ENCODE results near the gene ANKRD33B.
"Not testable (repeated sequence)": the region's sequence is repeated elsewhere in the genome, so short reads cannot be mapped to it uniquely, and the experiment has no call there.

ANKRD33B gene

DNA sequence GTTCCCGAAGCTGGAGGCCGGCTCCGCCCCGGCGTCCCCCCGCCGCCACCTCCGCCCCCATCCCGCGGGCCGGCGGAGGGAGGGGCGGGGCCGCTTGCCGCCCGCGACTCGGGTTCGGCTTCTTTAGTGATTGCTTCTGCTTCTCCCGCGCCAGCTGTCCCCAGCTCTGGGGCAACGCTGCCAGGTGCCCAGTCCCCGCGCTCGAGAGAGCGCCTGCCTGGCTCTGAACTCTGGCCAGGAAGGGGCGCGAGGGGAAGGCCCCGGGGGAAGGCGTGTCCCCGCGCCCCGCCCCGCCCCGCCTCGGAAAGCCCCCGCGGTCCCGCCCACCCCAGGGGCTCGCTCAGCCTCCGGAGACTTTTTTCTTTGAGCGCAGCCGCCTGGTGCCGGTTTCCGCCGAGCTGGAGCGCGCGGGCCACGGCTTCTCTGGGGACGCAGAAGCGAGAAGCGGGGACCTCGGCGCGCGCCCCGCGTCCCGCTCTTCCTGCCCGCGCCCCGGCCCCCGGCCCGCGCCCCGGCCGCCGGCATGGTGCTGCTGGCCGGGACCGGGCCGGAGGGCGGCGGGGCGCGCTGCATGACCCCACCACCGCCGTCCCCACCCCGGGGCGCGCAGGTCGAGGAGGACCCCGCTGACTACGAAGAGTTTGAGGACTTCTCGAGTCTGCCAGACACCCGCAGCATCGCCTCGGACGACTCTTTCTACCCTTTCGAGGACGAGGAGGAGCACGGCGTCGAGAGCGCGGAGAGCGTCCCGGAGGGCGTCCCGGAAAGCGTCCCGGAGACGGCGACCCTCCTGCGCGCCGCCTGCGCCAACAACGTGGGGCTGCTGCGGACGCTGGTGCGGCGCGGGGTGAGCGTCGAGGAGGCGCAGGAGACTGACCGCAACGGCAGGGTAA, at the start of gene ANKRD33B:
TSS of gene ANKRD33B (plus strand) at position 126 of the 893 bp plus-strand sequence. CDS start at position 524, 398 bp downstream.
- DNase-seq (ENCODE audit: low read depth in 3 of 3, low spot score in 1 of 3), result peak; percentile 49 to 72 (median 62)

DNA sequence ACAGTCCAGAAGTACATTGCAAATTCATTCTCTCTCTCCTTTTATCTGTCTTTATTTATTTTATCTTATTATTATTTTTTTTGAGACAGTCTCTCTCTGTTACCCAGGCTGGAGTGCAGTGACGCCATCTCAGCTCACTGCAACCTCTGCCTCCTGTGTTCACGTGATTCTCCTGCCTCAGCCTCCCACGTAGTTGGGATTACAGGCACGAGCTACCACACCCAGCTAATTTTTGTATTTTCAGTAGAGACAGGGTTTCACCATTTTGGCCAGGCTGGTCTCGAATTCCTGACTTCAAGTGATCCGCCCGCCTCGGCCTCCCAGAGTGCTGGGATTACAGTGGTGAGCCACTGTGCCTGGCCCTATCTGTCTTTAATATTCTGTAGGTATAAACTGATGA, 49.3 kb upstream of the ANKRD33B start:
- not testable (repeated sequence) for DNase-seq (ENCODE audit: low read depth in 3 of 3, low spot score in 1 of 3)

DNA sequence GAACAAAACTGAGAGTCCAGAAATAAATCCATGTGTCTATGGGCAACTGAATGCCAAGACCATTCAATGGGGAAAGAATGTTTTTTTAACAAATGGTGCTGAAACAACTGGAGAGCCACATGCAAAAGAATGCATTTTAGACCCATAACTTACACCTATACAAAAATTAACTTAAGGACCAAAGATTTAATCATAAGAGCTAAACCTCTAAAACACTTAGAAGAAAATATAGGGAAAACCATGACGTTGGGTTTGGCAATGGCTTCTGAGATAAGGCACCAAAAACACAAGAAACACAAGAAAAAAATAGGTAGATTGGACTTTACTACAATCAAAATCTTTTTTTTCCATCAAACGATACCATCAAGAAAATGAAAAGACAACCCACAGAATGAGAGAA, 48.4 kb upstream of the ANKRD33B start:
- DNase-seq (ENCODE audit: low read depth in 3 of 3, low spot score in 1 of 3), result no peak

DNA sequence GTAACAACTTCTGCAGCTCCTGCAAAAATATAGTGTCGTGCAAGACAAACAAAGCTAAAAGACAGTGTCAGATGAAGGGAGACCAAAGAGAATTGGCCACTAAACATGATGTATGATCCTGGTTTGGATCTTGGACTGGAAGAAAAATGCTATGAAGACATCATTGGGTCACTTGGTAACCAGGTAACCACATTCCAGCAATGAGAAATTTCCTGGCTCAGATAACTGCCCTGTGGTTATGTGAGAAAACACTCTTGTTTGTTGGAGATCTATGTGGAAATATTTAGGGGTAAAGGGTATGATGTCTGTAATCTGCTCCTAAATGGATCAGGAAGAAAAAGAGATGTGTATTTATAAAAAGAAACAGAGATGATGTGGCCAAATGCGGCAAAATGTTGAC, 45.5 kb upstream of the ANKRD33B start:
- no peak for DNase-seq (ENCODE audit: low read depth in 3 of 3, low spot score in 1 of 3)

DNA sequence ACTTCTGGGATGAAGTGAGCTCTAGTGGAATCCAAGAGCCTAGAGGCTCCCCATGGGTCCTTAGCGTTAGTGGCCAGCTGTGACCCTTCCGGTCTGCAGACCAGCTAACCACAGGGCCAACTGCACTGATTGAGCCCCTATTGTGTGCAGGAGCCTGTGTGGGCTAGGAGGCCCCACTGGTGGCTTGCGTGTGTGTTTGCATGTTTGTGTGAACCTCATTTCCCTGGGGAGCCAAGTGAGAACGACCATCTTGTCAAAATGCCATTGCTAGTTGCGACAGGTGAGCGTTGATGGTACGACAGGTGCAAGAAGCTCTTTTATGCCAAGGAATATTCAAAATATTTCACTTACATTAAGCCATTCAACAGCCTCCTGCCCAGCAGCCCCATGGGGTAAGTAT, 44.1 kb upstream of the ANKRD33B start:
- no peak for DNase-seq (ENCODE audit: low read depth in 3 of 3, low spot score in 1 of 3)

DNA sequence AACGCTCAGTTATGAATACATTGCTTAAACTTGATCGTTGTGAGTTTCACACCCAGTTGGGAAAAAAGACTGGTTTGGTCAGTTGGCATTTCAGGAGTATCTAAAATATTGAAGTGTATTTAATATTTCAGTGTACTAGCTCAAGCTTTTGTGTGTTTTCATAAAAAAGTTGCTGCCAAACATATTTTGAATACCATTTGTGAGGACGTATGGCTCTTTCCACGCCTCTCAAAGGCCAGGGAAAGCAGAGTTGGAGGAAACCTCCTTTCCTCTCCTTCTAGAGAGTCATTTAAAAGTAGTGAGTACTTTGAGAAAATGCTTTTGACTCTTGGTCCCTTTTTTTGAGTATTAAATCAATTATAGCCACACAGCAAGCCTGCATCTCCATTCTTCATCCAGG, 43.2 kb upstream of the ANKRD33B start:
- no peak for DNase-seq (ENCODE audit: low read depth in 3 of 3, low spot score in 1 of 3)

DNA sequence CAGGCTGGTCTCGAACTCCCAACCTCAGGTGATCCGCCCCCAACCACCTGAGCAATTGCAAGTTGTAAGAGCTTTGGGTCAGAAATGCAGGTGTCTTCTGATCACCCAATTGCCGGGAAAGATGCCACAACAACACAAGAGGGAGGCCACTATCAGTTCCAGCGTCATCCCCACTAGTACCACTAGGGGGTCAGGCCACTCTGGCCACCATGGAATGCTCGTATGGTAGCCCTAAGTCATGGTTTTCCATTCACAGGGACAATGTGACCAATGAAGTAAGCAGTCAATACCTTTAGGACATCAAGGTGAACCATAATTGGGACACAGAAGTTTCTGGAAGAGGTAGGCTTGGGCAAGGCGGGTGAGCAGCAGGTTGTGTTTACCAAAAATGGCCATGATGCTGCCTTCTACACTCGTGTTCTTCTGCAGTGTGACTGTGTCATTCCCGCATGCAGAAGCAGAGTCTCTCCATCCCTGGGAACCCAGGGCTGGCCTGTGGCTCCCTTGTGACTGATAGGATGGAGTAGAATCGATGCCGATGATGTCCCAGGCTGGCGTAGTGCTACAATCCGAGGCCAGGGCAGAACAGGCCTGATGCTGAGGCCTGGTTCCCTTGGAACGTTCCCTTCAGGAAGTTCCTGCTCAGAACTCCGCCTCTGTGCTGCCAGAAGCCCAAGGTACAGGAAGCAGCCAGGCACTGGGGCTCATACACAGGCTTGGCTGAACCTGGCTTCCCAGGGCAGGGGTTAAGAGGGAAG, 42.2 kb upstream of the ANKRD33B start:
- no peak for DNase-seq (ENCODE audit: low read depth in 3 of 3, low spot score in 1 of 3)

DNA sequence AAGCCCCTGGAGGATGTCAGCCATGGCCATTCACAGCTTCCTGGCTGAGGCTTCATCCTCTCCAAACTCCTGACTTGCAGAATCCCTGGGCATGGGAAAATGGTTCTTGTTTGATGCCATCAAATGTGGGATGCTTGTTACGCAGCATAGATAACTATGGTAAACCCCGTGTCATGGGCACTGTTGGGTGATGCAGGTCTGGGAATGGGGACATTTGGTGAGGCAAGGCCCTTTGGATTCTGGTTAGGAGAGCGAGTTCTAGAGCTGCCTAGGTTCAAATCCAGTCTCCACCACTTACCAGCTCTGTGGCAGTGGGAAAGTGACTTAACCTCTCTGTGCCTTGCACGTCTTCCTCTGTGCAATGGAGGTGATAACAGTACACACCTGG, 41.7 kb upstream of the ANKRD33B start:
- DNase-seq (ENCODE audit: low read depth in 3 of 3, low spot score in 1 of 3), result no peak

DNA sequence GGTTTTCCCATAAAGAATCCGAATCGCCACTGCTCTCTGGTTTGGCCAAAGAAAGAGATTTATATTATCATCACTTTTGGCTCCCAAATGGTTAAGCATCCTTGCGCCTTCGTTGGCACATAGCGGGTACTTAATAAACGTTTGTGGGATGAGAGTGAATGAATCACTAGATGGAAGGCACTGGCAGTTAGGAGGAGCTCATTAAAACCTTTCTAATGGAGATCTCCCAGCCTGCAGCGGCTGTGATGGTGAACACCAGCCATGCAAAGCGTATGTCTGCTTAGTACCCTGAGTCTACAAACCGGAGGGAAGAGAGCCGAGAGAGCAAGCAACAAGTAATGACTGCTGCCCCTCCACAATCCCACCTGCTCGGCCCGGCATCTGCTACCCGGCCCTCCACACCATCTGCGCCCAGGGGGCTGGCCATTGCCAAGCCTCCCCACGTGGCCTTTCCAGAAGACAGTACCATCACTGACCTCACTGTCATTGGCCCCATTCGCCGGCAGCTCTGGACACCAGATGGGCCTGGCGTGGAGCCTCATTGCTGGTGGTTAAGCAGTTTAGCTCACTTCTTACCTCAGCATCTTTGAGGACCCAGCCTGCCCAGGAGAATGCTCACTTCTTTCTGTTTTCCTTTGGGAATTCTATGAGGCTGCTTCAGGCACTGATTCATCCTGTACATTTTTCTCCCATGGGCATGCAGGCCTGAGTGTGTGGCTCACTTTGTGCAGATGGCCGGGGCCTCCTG, 39.3 kb upstream of the ANKRD33B start:
- DNase-seq (ENCODE audit: low read depth in 3 of 3, low spot score in 1 of 3), result no peak

DNA sequence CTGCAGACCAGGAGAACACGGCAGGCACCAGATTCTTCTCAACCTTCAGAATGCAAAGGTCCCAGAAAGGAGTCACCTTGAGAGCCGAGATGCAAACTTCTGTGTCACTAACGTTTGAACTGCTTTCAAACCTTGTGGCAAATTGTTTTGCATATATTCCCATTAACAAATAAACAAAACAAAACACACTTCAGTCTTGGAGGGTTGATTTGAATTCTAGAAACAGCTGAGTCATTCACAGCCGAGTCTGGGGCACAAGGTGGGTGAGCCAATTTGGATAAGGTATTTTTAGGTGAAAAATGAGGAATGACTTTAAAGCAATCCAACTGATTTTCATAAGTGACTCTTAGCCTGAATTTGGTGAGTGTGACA, 38.8 kb upstream of the ANKRD33B start:
- no peak for DNase-seq (ENCODE audit: low read depth in 3 of 3, low spot score in 1 of 3)

DNA sequence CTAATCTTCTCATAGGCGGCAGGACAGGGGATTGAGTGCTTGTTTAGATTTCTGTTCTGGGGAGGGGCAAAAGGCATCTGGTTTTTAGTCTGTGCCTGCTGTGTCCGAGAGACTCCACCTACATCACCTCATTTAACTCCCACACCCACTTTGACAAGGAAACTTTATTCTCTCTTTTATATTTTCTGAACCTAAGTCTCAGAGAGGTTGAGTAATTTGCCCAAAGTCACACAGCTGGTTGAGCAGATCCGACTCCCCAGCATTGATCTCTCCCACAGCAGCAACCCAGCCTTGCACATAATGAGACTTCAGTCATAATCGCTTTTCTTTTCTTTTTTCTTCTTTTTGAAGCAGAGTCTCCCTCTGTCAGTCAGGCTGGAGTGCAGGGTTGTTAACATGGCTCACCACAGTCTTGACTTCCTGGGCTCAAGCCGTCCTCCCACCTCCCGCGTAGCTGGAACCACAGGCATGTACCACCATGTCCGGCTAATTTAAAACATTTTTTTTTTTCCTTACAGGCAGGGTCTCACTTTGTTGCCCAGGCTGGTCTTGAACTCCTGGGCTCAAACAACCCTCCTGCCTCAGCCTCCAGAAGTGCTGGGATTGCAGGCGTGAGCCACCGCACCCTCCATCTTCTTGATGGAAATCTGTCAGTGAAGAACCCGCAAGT, 36.5 kb upstream of the ANKRD33B start:
- DNase-seq (ENCODE audit: low read depth in 3 of 3, low spot score in 1 of 3), result no peak

DNA sequence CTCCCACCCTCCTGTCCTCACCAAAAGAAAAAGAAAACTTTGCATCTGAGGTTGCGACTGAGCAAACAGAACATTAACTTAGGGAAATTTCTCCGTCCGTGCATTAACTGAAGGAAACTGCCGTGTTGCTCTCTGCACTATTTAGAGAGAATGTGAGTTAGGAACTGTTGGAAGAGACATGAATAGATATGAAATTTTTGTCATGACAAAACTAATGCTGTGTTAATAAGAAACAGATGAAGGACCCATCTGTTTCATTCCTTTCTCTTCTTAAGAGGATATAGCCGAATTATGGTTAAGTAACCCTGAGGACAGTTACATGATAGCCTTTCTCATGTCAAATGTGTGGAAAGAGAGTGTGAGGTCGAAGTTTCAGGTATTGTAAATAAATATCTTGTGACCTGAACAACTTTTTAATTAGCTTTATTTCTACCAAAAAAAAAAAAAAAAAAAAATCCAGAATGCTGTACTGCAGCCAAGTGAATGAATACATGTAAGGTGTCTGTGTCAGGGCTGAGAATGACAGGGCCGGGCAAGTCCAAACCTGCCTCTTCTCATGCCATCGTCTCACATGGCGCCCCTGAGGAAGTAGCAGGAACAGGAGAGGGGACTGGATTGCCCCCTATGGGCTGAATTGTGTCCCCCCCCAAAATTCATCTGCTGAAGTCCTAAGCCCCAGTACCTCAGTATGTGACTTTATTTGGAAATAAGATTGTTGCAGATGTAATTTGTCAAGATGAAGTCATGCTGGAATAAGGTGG, 35.6 kb upstream of the ANKRD33B start:
- no peak for DNase-seq (ENCODE audit: low read depth in 3 of 3, low spot score in 1 of 3)

DNA sequence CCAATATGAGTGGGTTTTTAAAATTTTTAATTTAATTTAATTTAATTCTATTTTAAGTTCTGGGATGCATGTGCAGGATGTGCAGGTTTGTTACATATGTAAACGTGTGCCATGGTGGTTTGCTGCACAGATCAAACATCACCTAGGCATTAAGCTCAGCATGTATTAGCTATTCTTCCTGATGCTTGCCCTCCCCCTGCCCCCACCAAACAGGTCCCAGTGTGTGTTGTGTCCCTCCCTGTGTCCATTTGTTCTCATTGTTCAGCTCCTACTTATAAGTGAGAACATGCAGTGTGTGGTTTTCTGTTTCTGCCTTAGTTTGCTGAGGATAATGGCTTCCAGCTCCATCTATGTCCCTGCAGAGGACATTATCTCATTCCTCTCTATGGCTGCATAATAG, 35.0 kb upstream of the ANKRD33B start:
- DNase-seq (ENCODE audit: low read depth in 3 of 3, low spot score in 1 of 3), result no peak

DNA sequence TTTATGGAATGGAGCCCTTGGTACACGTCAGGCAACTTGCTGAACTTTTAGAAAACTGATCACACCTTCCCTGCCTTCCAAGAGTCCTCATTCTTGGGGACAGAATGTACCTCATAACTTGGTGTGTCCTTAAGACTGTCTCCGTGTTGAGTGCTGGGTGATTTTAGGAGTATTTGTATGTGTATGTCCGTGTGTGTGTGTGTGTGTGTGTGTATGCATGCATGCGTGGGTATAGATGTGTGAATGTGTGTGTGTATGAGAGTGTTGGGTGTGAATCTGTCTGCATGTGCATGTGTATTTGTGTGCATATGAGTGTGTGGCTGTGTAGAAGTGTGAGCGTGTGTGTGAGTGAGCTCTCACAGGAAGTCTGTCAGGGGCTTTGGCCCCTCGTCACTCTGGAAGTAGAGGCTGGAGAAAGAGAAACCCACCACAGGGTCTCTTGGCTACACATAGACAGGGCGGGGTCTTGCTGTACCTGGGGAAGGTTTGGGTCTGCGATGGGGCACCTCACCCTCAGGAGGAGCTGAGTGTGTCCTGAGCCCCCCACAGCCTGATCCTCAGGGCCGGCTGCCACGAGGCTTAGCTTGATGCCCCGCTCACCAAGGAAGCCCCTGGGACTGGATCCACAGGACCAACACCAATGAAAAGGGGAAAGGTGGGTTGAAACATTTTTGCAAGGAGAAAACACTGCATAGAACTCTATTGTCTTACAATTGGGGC, 33.1 kb upstream of the ANKRD33B start:
- DNase-seq (ENCODE audit: low read depth in 3 of 3, low spot score in 1 of 3), result no peak

DNA sequence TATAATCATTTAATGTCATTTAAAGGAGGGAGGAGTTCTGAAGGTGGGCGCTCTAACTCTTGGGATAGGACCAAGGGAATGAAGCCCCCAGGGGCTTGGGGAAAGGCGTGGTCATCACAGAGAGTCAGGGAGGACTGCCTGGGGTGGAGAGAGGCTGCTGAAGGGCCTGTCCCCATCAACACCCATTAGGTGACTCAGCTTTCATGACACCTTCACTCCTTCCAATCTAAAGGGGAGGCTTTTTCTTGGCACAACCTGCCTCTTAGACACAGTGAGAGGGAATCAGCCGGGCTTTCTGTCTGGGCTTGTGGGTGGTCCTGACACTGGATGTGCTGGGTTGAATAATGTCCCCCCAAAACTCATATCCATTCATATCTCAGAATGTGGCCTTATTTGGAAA, 31.4 kb upstream of the ANKRD33B start:
- no peak for DNase-seq (ENCODE audit: low read depth in 3 of 3, low spot score in 1 of 3)

DNA sequence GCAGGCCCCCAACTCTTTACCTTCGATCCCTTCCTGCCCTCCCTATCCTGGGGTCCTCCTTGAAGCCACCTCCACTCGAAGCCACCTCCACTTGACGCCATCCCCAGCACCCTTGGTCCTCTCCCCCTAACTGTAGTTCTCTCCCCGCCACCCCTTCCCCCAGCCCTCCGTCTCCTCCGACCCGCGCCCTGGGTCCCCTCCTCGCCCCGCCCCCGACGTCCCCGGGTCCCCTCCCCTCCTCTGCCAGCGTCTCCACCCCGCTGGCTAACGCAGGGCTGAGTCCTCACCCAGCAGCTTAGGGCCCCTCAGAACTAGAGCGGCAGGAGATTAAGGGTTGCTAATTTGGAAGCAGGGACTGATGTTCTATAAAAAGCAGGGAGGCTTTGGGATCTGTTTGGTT, 30.6 kb upstream of the ANKRD33B start:
- no peak for DNase-seq (ENCODE audit: low read depth in 3 of 3, low spot score in 1 of 3)

DNA sequence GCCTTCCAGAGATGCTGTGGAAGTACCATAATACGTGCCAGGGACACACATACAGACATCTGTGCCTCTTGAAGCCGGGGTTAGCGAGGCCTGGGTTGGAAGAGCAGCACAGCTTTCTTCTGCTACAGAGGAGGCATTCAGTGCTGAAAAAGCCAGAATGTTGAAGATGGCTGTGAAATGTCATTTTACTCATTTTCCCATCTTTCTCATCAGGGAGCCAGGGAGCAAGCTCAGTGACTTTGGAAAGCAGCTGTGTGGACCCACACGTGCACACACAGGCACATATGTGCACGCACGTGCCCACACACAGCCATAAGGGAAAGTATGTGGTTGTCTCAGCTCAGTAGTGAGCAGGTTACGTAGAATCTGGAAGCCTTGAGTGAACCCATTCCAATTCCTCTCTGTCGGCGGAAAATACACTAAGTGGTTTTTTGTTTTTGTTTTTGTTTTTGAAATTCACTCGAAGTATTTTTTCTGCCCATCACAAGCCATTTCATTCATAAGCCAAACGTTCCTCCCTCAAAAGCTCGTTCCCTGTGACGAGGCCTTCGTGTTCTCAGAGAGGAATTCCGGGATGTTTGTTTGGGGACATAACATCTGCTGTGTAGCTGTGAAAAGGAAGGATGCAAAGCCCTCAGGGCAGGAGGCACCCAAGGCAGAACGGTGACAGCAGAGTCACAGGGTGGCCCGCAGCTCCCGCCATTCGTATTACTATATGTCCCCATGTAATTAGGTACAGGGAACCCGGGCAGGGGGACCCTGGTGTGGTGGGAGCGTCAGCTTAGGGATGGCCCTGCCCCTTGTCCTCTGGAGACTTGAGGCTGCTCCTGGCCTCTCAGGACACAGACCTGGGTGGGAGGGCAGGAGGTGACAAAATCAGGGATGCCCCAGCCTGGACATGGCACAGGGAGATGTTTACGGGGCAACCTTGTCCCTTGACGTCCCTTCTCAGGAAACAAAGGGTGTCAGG, 29.0 kb upstream of the ANKRD33B start:
- DNase-seq (ENCODE audit: low read depth in 3 of 3, low spot score in 1 of 3), result no peak

DNA sequence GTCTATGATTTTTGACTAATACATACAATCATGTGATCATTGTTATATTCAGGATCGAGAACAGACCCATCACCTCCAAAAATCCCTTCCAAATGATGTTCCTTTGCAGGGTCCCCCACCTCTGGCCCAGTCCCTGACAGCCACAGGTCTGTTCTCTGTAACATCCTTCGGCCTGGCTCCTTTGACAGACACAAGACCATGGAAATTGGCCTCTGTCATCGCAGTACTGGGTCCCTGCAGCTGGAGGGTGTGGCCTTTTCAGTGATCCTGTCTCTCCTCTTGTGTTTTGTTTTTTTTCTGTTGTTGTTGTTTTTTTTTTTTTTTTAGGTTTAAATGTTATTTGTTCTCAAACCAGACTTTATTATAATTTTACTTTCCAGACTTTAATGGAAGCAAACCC, 27.4 kb upstream of the ANKRD33B start:
- DNase-seq (ENCODE audit: low read depth in 3 of 3, low spot score in 1 of 3), result no peak

Data from stimulated activated CD4-positive, alpha-beta T cell treated with anti-CD3 and anti-CD28 coated beads, TNF-alpha, amount 100 ng/mL, for 1 hour (primary cell).